ENCODE results near the gene RHO.
A peak's percentile ranks its signal among the peaks of the same experiment; 100 is the strongest.
"Not testable (repeated sequence)": the region's sequence is repeated elsewhere in the genome, so short reads cannot be mapped to it uniquely, and the experiment has no call there.

RHO gene

DNA sequence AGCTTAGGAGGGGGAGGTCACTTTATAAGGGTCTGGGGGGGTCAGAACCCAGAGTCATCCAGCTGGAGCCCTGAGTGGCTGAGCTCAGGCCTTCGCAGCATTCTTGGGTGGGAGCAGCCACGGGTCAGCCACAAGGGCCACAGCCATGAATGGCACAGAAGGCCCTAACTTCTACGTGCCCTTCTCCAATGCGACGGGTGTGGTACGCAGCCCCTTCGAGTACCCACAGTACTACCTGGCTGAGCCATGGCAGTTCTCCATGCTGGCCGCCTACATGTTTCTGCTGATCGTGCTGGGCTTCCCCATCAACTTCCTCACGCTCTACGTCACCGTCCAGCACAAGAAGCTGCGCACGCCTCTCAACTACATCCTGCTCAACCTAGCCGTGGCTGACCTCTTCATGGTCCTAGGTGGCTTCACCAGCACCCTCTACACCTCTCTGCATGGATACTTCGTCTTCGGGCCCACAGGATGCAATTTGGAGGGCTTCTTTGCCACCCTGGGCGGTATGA lies at the start of gene RHO:
TSS of gene RHO (plus strand) at position 51 of the 512 bp plus-strand sequence. CDS start at position 146, 95 bp downstream.
- no peak for DNase-seq (ENCODE audit: low spot score)

- DNase-seq (ENCODE audit: low spot score): not testable (repeated sequence)
These were observed 47.1 kb upstream of the RHO start for GRCh38 chr3:129481225-129481765.

- no peak for DNase-seq (ENCODE audit: low spot score)
These were observed 46.6 kb upstream of the RHO start for GRCh38 chr3:129481766-129482332.

DNA sequence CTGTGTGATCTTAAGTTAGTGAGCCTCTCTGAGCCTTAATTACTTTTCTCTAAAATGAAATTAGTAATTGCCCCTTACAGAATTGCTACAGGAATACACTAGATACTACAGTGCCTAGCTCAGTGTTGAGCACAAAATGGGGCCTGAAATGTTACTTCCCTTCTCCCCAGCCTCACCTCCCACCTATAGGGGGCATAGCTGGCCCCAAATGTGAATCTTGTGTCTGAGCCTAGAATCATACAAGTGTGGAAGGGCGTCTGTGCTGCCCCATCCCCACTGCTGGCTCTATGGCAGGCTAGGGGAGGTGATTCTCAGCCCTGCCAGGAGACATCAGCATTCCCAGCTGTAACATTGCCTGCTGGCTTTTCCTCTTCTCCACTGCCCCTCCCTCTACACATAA lies 45.7 kb upstream of the RHO start:
- DNase-seq (ENCODE audit: low spot score): no peak

GRCh38 chr3:129483870-129484269 lies 44.6 kb upstream of the RHO start:
- DNase-seq (ENCODE audit: low spot score): no peak

DNA sequence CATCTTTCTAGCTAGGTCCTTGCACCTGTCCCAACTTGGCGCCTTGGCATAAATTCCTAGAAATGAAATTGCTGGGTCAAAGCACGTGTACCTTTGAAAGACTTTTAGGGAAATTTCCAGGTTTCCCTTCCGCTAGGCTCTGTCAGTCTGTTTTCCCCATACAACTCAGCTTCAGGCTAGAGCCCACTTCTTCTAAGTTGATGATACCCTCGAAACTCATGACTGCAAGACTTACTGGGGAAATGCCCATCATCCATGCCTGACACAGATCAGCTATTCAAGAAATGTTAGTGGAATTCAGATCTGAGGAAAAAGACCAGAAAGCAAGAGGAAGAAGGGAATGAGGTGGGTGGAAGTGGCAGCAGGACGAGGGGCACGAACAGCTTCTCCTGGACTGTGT lies 43.3 kb upstream of the RHO start:
- not testable (repeated sequence) for DNase-seq (ENCODE audit: low spot score)

GRCh38 chr3:129485721-129486663 lies 42.4 kb upstream of the RHO start:
- DNase-seq (ENCODE audit: low spot score): no peak

DNA sequence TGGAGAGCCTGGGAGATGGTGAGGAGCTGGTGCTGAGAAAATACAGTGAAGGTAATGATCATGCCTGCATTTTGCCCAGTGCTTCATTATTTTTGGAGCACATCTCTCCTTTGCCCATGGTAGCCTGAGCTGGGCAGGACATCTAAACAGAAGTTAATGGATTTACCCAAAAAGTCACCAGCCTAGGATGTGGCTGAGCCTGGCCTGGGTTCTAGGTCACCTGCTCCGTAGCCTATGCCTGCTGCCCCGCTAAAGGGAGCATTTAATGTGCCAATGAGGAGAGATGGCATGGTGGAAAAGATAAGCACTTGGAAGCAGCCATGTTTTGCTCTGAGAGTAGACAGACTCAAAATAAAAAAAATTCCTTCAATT lies 41.8 kb upstream of the RHO start:
- DNase-seq (ENCODE audit: low spot score): no peak

GRCh38 chr3:129487183-129487867 lies 41.1 kb upstream of the RHO start:
- no peak for DNase-seq (ENCODE audit: low spot score)

GRCh38 chr3:129487868-129488335 lies 40.5 kb upstream of the RHO start:
- DNase-seq (ENCODE audit: low spot score): not testable (repeated sequence)

GRCh38 chr3:129489258-129489657 lies 39.2 kb upstream of the RHO start:
- DNase-seq (ENCODE audit: low spot score): not testable (repeated sequence)

- peak; percentile 95 for DNase-seq (ENCODE audit: low spot score)
These were observed 38.2 kb upstream of the RHO start for GRCh38 chr3:129490273-129490675.

- not testable (repeated sequence) for DNase-seq (ENCODE audit: low spot score)
These were observed 37.4 kb upstream of the RHO start for GRCh38 chr3:129491077-129491476.

DNA sequence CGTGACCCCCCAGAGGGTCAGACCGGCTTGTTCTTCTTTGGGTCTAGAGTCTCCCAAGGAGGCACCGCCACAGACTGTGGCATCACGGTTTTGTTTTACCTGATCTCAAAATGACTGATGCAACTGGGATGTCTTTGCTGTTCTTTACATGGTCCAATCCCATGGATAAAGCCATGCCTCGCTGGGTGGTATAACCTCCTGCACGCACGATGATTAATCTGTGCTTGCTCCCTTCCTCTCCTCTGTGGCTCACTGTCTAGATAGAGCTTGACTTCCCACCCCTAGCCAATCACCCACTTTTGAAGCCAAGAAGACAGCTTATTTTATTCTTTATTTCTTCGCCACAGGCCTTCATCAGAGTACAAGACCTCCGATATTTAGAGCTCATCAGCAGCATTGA lies 36.6 kb upstream of the RHO start:
- DNase-seq (ENCODE audit: low spot score): no peak

DNA sequence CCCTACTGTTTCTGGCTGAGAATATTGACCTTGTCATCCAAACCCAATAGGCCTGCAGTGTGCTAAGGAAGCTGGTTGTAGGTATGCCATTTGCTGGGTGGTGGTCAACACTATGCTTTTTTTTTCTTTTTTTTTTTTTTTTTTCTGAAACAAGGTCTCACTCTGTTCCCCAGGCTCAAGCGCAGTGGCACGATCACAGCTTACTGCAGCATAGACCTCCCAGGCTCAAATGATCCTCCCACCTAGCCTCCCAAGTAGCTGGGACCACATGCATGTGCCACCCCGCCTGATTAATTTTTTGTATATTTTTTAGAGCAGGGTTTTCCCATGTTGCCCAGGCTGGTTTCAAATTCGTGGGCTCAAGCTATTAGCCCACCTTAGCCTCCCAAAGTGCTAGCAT lies 35.7 kb upstream of the RHO start:
- DNase-seq (ENCODE audit: low spot score): no peak

GRCh38 chr3:129493206-129493605 lies 35.2 kb upstream of the RHO start:
- DNase-seq (ENCODE audit: low spot score): no peak

DNA sequence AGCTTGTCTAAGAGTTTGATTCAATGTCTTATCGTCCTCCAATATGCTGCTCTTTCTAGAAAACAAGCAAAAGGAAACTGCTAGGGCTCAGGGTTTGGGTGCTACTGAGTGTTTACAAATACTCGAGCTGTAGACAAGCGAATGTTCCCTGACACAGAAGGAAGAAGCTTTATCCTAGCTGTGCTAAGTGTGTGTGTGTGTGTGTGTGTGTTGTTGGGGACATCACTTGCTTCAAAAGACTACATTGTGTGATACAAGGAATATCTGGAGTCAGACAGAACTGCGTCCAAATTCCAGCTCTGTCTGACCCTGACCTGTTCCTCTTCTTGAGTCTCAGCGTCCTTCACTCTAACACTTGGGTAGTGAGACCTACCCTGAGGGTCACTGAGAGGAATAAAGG lies 33.9 kb upstream of the RHO start:
- DNase-seq (ENCODE audit: low spot score): not testable (repeated sequence)

- not testable (repeated sequence) for DNase-seq (ENCODE audit: low spot score)
These were observed 33.3 kb upstream of the RHO start for GRCh38 chr3:129495006-129495639.

GRCh38 chr3:129497876-129498275 lies 30.6 kb upstream of the RHO start:
- DNase-seq (ENCODE audit: low spot score): not testable (repeated sequence)

- not testable (repeated sequence) for DNase-seq (ENCODE audit: low spot score)
These were observed 29.6 kb upstream of the RHO start for GRCh38 chr3:129498603-129499488.
